ENCODE results near the gene ATP1A4.
"Not testable (repeated sequence)": the region's sequence is repeated elsewhere in the genome, so short reads cannot be mapped to it uniquely, and the experiment has no call there.

ATP1A4 gene

DNA sequence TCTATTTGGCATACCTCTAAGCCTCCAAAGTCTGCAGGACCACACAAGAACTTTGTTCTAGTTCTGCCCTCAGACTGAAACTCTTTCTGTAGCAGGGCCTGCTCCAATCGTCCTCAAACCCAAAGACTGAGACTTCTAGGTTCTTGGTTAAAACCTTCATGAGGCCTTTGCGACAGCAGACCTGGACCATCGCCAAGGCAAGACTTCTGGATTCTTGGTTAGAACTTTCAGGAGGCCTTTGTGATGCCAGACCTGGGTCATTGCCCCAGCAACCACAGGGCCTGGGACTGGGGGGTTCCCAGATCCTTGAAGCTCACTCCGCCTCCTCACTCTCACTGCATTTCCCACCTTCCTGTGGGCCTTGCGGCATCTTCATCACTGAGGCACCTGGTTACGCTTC, at the start of gene ATP1A4:
Gene ATP1A4, plus strand, starts transcription at position 301 of the 400 bp plus-strand sequence. CDS start 438 bp downstream, outside the sequence.
- no peak for DNase-seq

DNA sequence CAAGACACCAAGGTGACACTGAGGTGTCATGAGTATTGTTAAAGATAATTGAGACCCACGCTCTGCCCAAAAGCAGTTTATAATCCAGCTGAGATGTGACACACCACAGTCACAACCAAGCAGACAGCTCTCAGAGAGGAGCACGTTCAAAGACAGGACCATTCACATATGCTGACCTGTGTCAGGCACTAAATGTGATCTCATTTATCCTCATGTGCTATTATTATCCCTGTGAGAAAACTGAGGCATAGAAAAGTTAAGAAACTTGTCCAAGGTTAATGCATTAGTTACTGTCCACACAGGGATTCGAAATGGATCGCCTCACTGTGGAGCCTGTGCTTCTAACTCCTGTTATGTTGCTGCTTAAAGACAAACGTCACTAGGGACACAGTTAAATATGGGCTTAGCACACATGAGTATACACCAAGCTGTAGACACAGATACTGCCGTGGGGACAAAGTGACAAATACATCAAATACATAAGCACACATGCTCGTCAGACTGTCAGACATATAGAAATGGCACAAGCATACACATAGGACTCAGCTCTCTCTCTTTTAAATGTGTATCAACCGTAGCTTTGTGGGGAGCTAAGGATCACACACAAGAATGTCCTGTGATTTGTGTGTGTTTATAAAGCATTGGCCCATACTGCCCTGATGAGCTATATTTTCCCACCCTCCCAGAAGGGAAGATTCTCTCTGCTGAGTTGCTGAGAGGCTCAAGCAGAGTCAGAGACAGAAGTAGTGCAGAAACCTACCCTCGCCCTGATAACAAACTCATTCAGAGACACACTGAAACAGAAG, 49.5 kb upstream of the ATP1A4 start:
- DNase-seq: no peak

DNA sequence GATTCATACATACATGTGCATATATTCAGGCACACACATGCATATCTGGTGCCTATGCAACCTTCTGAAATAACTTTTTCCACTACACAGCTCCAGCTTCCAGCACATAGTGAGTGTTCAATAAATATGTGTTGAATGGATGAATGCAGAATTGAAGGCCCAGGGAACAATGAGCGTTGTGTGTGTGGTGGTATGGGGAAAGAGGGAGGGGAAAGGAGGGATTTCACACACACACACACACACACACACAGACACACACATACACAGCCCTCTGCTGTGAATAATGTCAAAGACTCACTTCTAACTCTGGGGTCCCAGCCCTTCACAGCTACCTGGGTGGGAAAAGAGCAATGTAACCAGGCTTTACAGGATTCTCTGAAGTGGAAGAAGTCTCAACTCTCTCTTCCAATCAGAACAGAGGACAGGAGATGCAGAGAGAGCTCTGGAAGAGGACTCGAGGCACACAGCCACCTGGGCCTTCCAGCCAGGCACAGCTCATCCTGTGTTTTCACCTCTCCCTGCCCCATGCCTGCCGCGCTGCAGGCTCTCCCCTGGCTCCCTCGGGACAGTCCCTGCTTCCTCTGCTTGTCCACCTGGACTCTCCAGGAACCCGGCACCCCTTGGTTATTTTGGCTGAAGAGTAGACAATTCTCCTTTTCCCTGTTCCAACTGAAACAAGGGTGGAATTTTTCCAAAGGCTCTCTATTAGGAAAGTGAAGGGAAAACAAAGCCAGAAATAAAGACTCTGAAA, 47.6 kb upstream of the ATP1A4 start:
- DNase-seq: no peak

DNA sequence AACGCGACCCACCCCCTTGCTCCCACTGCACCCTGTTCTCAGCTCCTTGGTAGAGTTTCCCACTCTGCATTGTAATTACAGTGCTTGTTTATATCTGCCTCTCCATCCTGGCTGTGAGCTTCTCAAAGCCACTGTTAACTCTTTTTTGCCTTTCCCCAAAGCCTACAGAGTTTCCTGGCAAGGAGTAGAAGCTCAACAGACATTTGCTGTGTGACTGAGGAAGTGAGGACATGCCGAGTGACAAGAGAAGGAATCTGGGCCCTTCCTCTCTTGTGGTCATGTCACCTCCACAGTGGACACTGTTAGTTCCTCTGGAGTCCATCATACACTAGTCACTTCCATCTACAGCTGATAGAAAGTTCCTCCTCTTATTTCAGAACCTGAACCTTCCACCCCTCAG, 46.9 kb upstream of the ATP1A4 start:
- DNase-seq: no peak

DNA sequence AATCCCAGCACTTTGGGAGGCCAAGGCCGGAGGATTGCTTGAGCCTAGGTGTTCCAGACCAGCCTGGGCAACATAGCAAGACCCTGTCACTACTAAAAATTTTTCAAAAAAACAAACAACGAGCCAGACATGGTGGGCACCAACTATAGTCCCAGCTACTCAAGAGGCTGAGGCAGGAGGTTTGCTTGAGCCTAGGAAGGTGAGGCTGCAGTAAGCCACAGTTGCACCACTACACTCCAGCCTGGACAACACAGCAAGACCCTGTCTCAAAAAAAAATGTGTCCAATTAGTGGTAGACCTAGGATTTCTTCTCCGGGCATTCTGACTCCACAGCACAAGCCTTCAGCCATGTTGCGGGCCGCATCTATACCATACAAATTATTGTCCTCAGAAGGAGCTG, 46.2 kb upstream of the ATP1A4 start:
- DNase-seq: no peak

DNA sequence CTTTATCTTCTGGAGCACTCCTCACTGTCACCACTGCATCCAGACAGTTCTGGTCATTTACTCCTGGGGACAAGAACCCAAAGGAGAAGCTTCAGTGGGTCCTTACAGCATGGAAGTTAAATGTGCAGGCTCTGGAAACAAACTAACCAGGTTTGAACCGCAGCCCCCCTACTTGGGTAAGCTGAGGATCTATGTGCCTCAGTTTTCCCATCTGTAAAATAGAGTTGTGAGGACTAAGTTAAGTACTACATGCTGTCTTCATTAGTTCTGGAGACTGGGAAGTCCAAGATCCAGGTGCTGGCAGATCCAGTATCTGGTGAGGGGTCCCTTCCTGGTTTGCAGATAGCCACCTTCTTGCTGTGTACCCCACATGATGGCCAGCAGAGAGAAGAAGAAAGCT, 43.9 kb upstream of the ATP1A4 start:
- DNase-seq: no peak

DNA sequence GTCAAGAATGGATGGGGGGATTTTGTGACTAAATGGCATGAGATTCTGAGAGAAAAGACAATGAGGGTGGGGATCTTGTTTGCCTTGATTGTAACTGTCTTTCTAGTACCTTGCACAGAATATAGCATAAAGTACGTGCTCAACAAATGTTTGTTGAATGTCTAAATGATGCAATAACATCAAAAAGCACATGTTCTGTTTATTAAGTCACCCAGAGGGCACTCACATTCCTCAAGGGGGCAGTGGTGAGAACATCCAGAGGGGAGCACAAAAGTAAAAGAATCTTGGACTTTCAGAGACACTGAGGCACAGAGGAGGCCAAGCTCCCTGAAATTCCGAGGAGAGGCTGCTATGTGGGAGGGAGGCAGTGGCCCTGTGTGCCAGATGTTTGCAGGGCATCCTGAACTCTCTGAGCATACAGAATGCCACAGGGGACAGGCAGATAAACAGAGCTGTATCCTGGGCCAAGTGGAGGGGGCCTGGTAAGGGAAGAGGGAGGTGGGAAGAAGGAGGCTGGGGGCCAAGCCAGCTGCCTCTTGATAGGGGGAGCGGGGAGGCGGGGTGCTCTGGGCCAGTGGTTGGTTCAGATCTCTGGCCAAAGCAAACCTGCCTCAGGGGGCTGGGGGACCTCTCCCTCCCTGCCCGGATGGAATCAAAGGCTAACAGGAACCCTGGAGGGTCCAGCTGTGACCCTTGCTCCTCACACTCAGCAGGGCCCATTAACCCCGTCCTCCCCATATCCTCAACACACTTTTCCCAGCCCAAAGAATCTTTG, 42.3 kb upstream of the ATP1A4 start:
- DNase-seq: peak in 1 of 2 experiments; percentile 4

DNA sequence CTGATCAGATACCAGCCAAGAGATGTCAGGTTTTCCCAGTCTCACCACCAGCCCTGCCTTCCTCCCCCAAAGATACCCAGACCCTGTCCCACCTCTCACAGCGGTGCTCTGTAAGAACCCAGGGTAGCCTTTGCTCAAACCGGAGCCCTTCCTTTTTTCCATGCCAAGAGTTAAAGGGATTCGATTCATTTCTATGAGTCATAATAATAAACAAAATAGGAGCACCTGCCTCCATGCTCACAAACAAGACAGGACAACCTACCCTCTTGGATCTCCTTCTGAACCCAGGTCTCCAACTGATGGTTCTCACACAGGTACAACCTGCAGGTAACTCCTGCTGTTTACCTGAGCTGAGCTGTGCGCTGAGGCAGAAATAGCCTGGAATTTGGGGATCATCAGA, 41.7 kb upstream of the ATP1A4 start:
- no peak for DNase-seq

DNA sequence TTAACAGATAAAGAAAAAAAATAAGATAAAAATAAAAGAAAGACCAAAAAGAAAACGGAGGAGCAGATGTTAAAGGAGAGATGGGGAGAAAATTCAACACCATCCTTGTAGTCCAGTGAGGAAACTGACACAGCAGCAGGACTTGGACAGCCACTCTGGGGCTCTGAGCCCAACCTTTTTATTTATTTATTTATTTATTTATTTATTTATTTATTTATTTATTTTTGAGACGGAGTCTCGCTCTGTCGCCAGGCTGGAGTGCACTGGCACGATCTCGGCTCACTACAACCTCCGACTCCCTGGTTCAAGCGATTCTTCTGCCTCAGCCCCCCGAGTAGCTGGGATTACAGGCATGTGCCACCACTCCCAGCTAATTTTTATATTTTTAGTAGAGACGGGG, 39.9 kb upstream of the ATP1A4 start:
- not testable (repeated sequence) for DNase-seq

DNA sequence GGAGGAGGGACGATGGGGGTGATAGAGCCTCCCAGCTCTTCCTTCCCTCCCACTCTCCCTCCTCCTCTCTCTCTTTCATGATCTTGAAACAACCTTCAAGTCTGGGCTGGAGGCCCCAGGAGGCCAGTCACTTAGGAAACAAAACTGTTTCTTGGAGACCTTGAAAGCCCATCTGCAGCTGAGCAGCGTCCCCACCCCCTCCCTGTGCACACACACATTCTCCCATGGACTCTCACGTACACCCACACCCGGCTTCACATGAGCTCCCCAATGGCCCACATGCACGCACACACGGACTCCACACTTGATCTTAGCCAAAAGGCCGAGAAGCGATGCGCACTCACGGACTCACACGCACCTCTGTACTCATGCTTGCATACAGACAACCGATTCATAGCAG, 39.0 kb upstream of the ATP1A4 start:
- no peak for DNase-seq

DNA sequence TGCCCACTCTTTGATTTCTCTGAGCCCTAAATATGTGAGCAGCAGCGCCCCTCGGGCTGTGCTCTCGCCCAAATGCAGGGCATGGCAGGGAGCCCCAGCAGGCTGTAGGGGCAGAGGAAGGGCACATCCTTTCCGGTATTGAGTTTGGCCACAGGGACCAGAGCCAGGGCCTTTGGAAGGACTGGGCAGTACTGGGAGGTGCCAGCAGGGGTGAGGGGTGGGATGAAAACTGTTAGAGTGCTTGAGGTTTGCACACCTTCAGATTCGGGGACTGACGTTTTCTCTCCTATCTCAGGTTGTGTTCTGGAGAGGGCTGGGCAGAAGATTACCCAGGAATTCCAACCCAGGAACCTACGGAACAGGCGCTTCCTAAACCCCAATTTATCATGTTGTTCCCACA, 38.0 kb upstream of the ATP1A4 start:
- DNase-seq: no peak

DNA sequence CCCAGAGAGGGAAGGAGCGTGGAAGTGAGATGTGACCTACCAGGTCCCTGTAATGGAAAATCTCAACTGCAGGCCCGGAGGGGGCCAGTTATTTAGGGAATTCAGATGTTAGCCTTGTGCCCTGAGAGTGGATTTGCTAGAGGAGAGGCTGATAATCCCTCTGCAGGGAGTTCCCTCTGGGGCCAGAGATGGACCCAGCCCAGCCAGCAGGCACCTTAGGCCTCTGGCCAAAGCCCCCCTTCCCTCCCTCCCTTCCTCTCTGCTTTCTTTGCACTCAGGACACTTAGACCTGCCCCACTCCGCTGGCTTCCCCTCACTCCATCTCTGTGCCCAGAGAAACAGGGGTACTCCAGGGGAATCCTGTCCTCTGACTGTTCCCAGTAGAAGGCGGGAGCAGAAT, 37.3 kb upstream of the ATP1A4 start:
- no peak for DNase-seq

DNA sequence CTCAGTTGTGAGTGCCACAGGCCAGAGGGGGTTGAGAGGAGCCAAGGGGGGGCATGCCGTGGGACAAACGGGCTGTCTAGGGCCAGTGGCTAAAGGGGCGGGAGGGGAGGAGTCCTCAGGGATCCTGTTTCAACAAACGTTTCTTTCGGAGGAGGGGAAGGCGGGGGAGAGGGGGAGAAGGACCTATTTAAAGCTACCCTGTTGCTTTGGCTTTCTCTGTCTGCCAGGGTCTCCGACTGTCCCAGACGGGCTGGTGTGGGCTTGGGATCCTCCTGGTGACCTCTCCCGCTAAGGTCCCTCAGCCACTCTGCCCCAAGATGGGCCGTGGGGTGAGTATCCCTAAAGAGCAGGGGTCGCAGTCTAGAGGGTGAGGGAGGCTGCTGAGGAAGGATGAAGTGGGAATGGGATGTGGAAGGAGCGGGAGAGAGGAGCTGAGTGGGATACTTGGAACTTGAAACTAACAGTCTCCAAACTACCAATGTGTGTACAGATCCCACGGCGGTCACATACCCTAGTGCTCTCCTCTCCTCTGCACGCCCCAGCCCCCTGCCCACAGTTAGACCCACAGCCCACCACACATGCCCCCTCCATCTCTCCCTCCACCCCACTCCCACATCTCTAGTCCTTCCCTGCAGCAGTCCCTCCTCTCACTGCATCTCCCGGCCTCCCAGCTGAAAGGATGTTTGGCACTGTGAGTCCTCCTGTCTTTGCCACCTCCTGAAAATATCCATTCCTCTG, 35.7 kb upstream of the ATP1A4 start, which contains the start of gene ATP1A2:
Gene ATP1A2, plus strand, starts transcription at position 215 of the 738 bp plus-strand sequence. Its CDS starts 103 bp downstream, at position 318.
- no peak for DNase-seq

DNA sequence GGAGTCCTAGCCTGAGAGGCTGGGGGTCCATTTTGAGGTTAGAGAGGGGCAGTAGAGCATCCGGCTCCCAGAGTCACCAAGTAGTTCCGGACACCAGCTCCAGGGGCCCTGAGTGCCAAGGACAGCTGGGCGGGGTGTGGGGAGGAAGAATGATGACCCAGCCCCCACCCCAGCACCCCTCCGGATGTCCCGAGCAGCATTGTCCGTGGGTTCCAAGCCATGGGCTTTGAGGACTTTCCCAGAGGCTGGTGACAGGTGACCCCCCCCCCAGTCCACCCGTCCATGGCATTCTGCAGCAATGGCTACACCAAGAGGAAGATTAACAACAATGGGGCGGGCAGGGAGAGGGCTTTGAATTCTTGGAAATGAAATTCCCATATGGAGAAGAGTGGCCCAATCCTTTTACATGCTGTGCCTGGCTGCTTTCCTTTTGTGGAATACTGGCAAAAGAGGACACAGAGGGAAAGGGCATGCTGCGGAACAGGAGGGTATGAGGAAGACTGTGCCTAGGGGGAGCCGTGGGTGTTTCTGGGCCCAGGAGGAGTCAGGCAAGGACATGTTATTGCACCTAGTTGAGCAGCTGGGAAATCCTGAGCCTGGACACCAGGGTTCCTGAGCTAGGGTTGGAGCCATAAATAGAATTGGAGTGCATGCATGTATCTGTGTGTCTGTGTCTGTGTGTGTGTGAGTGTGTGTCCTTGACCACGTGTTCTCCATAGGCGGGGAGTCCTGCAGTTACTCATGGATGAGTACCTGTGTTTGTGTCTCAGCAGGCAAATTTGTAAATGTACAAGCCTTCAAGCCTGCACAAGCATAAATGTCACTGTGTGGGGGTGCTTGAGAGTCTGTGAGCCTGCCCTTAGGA, 34.9 kb upstream of the ATP1A4 start:
- DNase-seq: no peak

DNA sequence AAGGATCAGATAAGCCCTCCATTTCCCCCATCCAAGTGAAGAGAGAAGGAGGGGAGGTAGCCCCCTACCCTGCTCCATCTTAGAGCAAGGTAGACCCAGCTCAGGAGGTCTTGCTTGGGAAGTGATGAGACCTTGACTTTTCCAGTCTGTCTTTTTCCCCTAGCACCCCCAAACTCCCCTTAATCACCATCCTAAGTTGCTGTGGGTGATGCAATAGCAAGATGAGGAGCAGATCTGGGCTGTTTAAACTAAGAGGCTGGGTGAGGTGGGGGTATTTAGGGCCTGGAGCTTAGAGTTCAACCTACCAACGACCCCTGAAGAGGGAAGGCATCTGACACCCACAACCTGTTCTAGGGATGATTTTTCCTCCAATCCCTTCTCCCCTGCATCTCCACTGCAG, 34.1 kb upstream of the ATP1A4 start:
- no peak for DNase-seq

DNA sequence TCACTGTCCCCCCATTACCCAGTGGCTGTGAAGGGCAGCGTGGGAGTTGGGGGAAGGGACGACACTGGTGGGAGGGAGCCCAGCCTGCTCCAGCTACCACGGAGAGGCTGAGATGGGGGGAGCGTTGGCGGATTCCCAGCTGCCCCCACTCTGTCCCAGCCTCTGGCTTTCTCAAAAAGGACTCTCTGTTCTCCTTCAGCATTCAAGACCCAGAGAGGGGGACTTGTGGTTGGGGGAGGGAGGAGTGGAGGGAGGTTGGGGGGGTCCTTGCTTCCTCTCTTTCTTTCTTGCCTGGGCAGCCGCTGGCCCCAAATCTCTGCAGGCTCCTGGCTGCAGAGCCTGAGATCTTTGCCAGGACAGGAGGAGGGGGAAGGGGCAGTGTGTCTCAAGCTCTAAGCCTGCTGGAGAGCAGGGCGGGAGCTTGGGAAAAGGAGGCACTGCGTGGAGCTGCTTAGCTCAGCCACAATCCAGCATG, 33.7 kb upstream of the ATP1A4 start:
- no peak for DNase-seq

DNA sequence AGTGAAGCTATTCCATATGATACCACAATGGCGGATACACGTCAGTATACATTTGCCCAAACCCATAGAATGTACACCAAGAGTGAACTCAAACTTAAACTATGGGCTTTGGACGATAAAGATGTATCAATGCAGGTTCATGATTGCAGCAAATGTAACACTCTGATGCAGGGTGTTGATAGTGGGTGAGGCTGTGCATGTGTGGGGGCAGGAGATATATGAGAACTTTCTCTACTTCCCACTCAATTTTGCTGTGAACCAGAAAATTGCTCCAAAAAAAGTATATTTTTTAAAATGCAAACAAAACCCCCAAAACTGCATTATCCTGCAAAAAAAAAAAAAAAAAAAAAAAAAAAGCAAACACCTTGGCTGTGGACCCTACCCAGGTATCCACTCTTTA, 32.5 kb upstream of the ATP1A4 start:
- DNase-seq: no peak

DNA sequence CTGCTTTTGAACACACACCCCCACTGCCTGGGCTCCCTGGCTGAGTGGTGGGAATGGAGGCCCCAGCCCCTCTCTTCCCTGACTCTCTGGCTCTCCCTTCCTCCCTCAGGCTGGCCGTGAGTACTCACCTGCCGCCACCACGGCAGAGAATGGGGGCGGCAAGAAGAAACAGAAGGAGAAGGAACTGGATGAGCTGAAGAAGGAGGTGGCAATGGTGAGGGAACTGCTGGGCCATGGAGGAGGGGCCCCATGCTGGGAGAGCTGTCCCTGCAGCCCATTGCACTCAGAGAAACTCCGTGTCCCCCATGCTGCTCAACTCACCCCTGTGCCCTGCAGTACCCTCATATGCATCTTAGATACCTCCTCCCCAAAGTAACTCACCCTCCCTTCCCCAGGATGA, 30.6 kb upstream of the ATP1A4 start:
- no peak for DNase-seq

DNA sequence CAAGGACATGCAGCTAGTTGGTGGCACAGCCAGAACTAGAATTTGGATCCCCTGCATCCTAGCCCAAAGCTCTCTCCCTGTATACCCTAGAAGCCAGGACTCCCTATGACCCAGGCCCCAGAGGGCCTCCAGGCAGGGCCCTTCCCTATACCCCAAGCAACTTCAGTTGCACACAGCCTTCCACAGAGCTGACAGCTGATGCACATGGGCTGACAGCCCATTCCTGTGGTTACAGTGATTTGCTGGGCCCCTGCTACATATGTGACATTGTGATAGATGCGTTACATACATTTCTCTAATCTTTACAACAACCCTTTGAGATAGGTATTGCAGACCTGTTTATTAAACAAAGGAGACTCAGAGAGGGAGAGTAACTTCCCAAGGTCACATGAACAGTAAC, 30.0 kb upstream of the ATP1A4 start:
- no peak for DNase-seq

DNA sequence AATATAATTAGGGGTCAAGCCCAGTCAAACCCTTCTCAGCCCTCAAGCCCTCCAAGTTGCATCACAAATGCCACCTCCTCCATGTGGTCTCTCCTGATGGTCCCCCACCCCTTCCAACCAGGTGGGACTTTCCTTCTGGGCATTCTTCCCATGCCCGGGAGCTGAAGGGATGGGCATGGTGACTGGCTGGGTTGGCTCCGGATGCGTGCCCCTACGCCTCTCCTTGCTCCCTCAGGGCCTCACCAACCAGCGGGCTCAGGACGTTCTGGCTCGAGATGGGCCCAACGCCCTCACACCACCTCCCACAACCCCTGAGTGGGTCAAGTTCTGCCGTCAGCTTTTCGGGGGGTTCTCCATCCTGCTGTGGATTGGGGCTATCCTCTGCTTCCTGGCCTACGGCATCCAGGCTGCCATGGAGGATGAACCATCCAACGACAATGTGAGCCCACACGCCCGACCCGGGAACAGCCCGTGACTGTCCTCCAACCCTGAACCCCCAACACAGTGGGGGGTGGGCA, 28.4 kb upstream of the ATP1A4 start:
- DNase-seq: no peak

DNA sequence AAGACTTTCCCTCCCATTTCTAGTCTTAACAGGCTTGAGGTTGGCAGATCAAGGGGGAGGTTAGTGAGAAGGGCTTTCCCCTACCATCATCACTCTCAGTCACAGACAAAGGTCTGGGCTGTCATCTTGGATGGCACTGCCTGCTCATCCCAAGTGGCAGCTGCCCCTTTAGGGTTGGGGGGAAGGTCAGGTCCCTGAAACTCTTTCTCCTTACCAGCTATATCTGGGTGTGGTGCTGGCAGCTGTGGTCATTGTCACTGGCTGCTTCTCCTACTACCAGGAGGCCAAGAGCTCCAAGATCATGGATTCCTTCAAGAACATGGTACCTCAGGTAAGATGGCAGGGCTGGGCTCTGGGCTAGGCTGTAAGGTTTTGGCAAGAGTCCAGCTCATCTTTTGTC, 27.7 kb upstream of the ATP1A4 start:
- DNase-seq: no peak
